ENCODE results near the gene C1QTNF2.

The C1QTNF2 gene

GRCh38 chr5:160398806-160399205 lies 28.4 kb upstream of the C1QTNF2 start:
- no peak overlapping the region for H3K27ac ChIP-seq
- TF ChIP-seq ZFX (IDR thresholded peaks at IDR 0.05) (no peak), CTCF (conservative IDR thresholded peaks at IDR 0.05) (no peak)

GRCh38 chr5:160397492-160397891 lies 27.1 kb upstream of the C1QTNF2 start:
- no peak overlapping the region for H3K27ac ChIP-seq
- TF ChIP-seq ZFX (IDR thresholded peaks at IDR 0.05) = no peak
- no peak for TF ChIP-seq CTCF (conservative IDR thresholded peaks at IDR 0.05)

GRCh38 chr5:160395111-160395510 lies 24.7 kb upstream of the C1QTNF2 start:
- H3K27ac ChIP-seq = no peak overlapping the region
- no peak for TF ChIP-seq CTCF (conservative IDR thresholded peaks at IDR 0.05)
- TF ChIP-seq ZFX (IDR thresholded peaks at IDR 0.05) = no peak

- no peak overlapping the region for H3K27ac ChIP-seq
- TF ChIP-seq CTCF (conservative IDR thresholded peaks at IDR 0.05) = peak; percentile 77
- TF ChIP-seq ZFX (IDR thresholded peaks at IDR 0.05) = no peak
These were observed 20.6 kb upstream of the C1QTNF2 start for GRCh38 chr5:160390787-160391696.

DNA sequence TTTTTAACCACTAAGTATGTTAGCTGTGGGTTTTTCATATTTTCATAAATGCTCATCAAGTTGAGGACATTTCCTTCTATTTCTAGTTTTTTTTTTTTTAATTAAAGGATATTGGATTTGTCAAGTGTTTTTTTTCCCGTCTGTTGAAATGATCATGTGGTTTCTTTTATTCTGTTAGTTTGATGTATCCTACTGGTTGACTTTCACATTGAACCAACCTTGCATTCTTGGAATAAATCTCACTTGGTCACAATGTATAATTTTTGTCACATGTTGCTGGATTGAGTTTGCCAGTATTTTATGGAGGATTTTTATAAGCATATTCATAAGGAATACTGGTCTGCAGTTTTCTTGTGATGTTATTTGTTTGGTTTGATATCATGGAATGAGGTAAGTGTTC lies 17.0 kb upstream of the C1QTNF2 start:
- no peak for TF ChIP-seq CTCF (conservative IDR thresholded peaks at IDR 0.05)
- TF ChIP-seq ZFX (IDR thresholded peaks at IDR 0.05) = no peak
- H3K27ac ChIP-seq = no peak overlapping the region

- TF ChIP-seq CTCF (conservative IDR thresholded peaks at IDR 0.05) = no peak
- TF ChIP-seq ZFX (IDR thresholded peaks at IDR 0.05) = no peak
These were observed 15.1 kb upstream of the C1QTNF2 start for GRCh38 chr5:160385496-160385895.

DNA sequence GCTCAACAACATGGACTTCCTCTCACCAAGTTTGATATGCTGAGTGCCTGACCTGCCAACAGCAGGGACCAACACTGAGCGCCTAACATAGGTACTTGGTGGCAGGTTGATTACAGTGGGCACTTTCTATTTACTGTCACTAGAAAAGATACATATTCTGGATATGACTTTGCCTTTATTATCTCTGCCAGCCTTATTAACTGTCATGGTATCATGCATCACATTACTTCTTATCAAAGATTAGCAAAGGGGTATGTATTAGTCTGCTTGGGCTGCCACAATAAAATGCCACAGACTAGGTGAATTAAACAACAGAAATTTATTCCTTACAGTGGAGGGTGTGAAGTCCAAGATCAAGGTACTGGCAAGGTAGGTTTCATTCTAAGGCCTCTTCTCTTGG lies 14.3 kb upstream of the C1QTNF2 start:
- TF ChIP-seq ZFX (IDR thresholded peaks at IDR 0.05) = no peak
- TF ChIP-seq CTCF (conservative IDR thresholded peaks at IDR 0.05) = no peak
- no peak overlapping the region for H3K27ac ChIP-seq

More at GRCh38 chr5:160385496-160385895, 15.1 kb upstream of the C1QTNF2 start:
- H3K27ac ChIP-seq = no peak overlapping the region

Measured in C4-2B (cell line).